GM12878 (cell line): ENCODE data around the gene TMPRSS13. TPM values are rescaled to one million over a fixed set of nuclear protein-coding genes. Genes with fewer than 3 reads are reported as not detected.
A peak's percentile ranks its signal among the peaks of the same experiment; 100 is the strongest.

ENCODE experiments used
- ATAC-seq: fragments of 200-7000 bp; cut with Tn5 transposase; 3 replicates; pipeline ENCODE4 v1.9.1; 2020; ENCODE audit warnings: mild to moderate bottlenecking, moderate library complexity
- BruUV-seq: library from RNA; stranded (reverse); fragments of 400-500 nt; replicated peaks from 2 replicates; lab custom pipeline; 2021; lab: Mats Ljungman, UMichigan
- CTCF ChIA-PET: fragments of 300-600 bp; sonication (Branson Sonifier 250); formaldehyde crosslinking; extraction: SDS; loops from one replicate; lab custom pipeline; 2021; ENCODE audit warnings: inconsistent platforms; lab: Yijun Ruan, JAX
- POLR2A ChIA-PET: fragments of 350-600 bp; formaldehyde crosslinking; extraction: SDS; loops from one replicate; lab custom pipeline; 2021; ENCODE audit warnings: inconsistent platforms; lab: Charles Lee
- RAD21 ChIA-PET: fragments of 300-600 bp; sonication (Branson Sonifier 250); formaldehyde crosslinking; loops from one replicate; lab custom pipeline; 2023; ENCODE audit warnings: antibody characterized with exemption; ENCODE audit not compliant: unreplicated experiment; lab: Charles Lee
- SMC1A ChIA-PET: fragments of 300-600 bp; sonication (Branson Sonifier 250); formaldehyde crosslinking; loops from one replicate; lab custom pipeline; 2023; ENCODE audit not compliant: unreplicated experiment, uncharacterized antibody; lab: Charles Lee
- DNase-seq: peaks from one replicate; pipeline ENCODE4 v3.0.0-alpha.2; 2011; ENCODE audit warnings: low read depth, low spot score
- FAIRE-seq: peaks from 3 replicates; lab custom pipeline; 2011; peaks lifted over from hg19 to GRCh38; lab: Jason Lieb, UNC
- H2AFZ ChIP-seq: 2 replicates; pipeline ENCODE4 v1.6.0; 2011; ENCODE audit warnings: low read depth, low read length, control low read depth; ENCODE audit not compliant: control insufficient read depth
- H3K27ac ChIP-seq: 2 replicates; pipeline ENCODE4 v1.5.1; 2011; ENCODE audit warnings: control low read depth; ENCODE audit not compliant: control insufficient read depth, insufficient read depth
- H3K27me3 ChIP-seq, 2 experiments: replicated peaks in 1 of 2; 2 replicates each; pipeline versions ENCODE4 v1.6.0 to v1.6.1; 2011; ENCODE audit warnings: low read length in 1 of 2; ENCODE audit not compliant: control insufficient read depth in 2 of 2, insufficient read depth in 2 of 2
- H3K36me3 ChIP-seq, 2 experiments: 2 replicates each; pipeline ENCODE4 v1.5.1; 2011; ENCODE audit warnings: low read length in 1 of 2; ENCODE audit not compliant: control insufficient read depth in 2 of 2, insufficient read depth in 2 of 2
- H3K4me1 ChIP-seq: 2 replicates; pipeline ENCODE4 v1.6.1; 2011; ENCODE audit warnings: mild to moderate bottlenecking, low read length, moderate library complexity, mixed read lengths; ENCODE audit not compliant: control insufficient read depth, insufficient read depth
- H3K4me2 ChIP-seq: 2 replicates; pipeline ENCODE4 v1.6.0; 2011; ENCODE audit warnings: control low read depth; ENCODE audit not compliant: control insufficient read depth, insufficient read depth
- H3K4me3 ChIP-seq: fragments of 200-600 bp; sonication (generic); 2 replicates; pipeline ENCODE4 v1.5.1; 2016
- H3K79me2 ChIP-seq: 2 replicates; pipeline ENCODE4 v1.6.0; 2011; ENCODE audit warnings: low read length; ENCODE audit not compliant: control insufficient read depth, insufficient read depth
- H3K9ac ChIP-seq: 2 replicates; pipeline ENCODE4 v1.8.0; 2011; ENCODE audit warnings: low read length, control low read depth, mixed read lengths; ENCODE audit not compliant: control insufficient read depth, insufficient read depth
- H3K9me3 ChIP-seq: replicated peaks from 3 replicates; pipeline ENCODE4 v1.5.1; 2011; ENCODE audit warnings: mild to moderate bottlenecking, low read length; ENCODE audit not compliant: control insufficient read depth, insufficient read depth
- H4K20me1 ChIP-seq: 2 replicates; pipeline ENCODE4 v1.6.0; 2011; ENCODE audit not compliant: control insufficient read depth, insufficient read depth
- ETV6 ChIP-seq, 2 experiments: fragments of 450-650 bp in 1 of 2; IDR thresholded peaks in 1 of 2; conservative IDR thresholded peaks in 1 of 2; 2 replicates each; pipeline ENCODE4 v1.6.1; 2014; ENCODE audit warnings: antibody characterized with exemption in 1 of 2, borderline replicate concordance in 1 of 2, low read depth in 1 of 2, mild to moderate bottlenecking in 1 of 2, moderate library complexity in 1 of 2
- SPI1 ChIP-seq: IDR thresholded peaks from 2 replicates; pipeline ENCODE4 v1.6.1; 2011; ENCODE audit warnings: low read depth, mild to moderate bottlenecking, low read length, moderate library complexity, borderline replicate concordance; ENCODE audit not compliant: insufficient read depth
- WGBS: methylation state at CpG from one replicate; pipeline ENCODE4 v1.1.6; 2016; ENCODE audit warnings: low lambda C conversion rate; ENCODE audit not compliant: insufficient replicate concordance, insufficient coverage; ENCODE audit errors: missing lambda C conversion rate; 5-methylcytosine and 5-hydroxymethylcytosine counted together
- in situ Hi-C: fragments of 300-500 bp; cut with MboI; formaldehyde crosslinking; loops from 9 replicates; pipeline ENCODE4 v1.14.3; 2018; ENCODE audit warnings: mixed read lengths
- intact Hi-C: fragments of 100-400 bp; cut with micrococcal nuclease; formaldehyde crosslinking; loops from one replicate; pipeline ENCODE4 v1.14.2; 2022; ENCODE audit not compliant: unreplicated experiment
- polyA plus RNA-seq, 11 experiments: library from polyadenylated mRNA; depleted of rRNA in 4 of 11; unstranded in 6 of 11; stranded (reverse) in 5 of 11; fragments of >200 nt; fragmentation: Nextera tagmentation in 4 of 11; fragmentation: Illumina TruSeq in 1 of 11; extraction: Ambion mirVana in 4 of 11; extraction: Trizol in 1 of 11; gene quantifications; 1 replicate in 1 of 11; 2 replicates in 10 of 11; pipeline versions ENCODE4 v1.2.1 to v1.2.3, GENCODE V29; 2011 to 2016; ENCODE audit warnings: inconsistent platforms in 2 of 11, missing spikeins in 2 of 11, low read depth in 1 of 11
- total RNA-seq, 4 experiments: library from RNA; depleted of rRNA in 3 of 4; stranded (reverse); fragments of >200 nt in 3 of 4; fragmentation: Illumina TruSeq in 1 of 4; extraction: Trizol in 1 of 4; gene quantifications; 2 replicates each; pipeline versions ENCODE4 v1.2.1 to v1.2.3, GENCODE V29; 2013 to 2021
- TF ChIP-seq, protein P1 (sequence below): fragments of 450-650 bp; formaldehyde crosslinking; IDR thresholded peaks from 2 replicates; pipeline ENCODE4 v1.5.0; 2022; ENCODE audit warnings: mild to moderate bottlenecking, missing genetic modification characterization

The TMPRSS13 gene
- total and polyA plus RNA-seq, 10 of the 15 experiments (the other 5 are each of a cell fraction or from before 2014, with no cell fraction given): 0.05 to 0.50 (median 0.26) TPM; not detected in 2

- Histone ChIP-seq H3K79me2 (no peaks in the 10 kb centered on the region), H3K4me3 (no peak overlapping the region), H2AFZ (peak overlapping the region; percentile 22; the same call in 1 of the 2 replicates), H3K27me3 (no peaks in the 10 kb centered on the region), H3K36me3 (no peaks in the 10 kb centered on the region), H4K20me1 (no peaks in the 10 kb centered on the region), H3K27ac (peak overlapping the region; percentile 4; the same call in 1 of the 2 replicates), H3K9ac (no peak overlapping the region), H3K4me1 (peaks cover 31% of the 10 kb centered on the region), H3K4me2 (peak overlapping the region; percentile 15; the same call in 1 of the 2 replicates), H3K9me3 (no peaks in the 10 kb centered on the region)
- BruUV-seq: no TSS peak
- ATAC-seq (peak; percentile 36), DNase-seq (no peak), FAIRE-seq (no peak)
- peak in 1 of 2 experiments; percentile 65; a peak in 1 of 4 replicates for TF ChIP-seq ETV6 (conservative IDR thresholded peaks at IDR 0.05 in 1 of 2, IDR thresholded peaks at IDR 0.05 in 1 of 2; ENCODE audit: borderline replicate concordance in 1 of 2, low read depth in 1 of 2)
- peak; percentile 56 for TF ChIP-seq SPI1
- TF ChIP-seq, protein P1, sequence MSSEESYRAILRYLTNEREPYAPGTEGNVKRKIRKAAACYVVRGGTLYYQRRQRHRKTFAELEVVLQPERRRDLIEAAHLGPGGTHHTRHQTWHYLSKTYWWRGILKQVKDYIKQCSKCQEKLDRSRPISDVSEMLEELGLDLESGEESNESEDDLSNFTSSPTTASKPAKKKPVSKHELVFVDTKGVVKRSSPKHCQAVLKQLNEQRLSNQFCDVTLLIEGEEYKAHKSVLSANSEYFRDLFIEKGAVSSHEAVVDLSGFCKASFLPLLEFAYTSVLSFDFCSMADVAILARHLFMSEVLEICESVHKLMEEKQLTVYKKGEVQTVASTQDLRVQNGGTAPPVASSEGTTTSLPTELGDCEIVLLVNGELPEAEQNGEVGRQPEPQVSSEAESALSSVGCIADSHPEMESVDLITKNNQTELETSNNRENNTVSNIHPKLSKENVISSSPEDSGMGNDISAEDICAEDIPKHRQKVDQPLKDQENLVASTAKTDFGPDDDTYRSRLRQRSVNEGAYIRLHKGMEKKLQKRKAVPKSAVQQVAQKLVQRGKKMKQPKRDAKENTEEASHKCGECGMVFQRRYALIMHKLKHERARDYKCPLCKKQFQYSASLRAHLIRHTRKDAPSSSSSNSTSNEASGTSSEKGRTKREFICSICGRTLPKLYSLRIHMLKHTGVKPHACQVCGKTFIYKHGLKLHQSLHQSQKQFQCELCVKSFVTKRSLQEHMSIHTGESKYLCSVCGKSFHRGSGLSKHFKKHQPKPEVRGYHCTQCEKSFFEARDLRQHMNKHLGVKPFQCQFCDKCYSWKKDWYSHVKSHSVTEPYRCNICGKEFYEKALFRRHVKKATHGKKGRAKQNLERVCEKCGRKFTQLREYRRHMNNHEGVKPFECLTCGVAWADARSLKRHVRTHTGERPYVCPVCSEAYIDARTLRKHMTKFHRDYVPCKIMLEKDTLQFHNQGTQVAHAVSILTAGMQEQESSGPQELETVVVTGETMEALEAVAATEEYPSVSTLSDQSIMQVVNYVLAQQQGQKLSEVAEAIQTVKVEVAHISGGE (CRISPR knock-in tag): no peak
- WGBS: 58% methylated on average over 9 of the region's 9 CpGs
- ChIA-PET RAD21 (interaction anchor here (1.0 to 8.9 kb wide), 3 partner anchors 11 to 23 kb away, joined by 3 to 91 read pairs (median 7); no protein-coding TSS in a partner anchor), CTCF (interaction anchor here (0.6 to 5.7 kb wide), 12 partner anchors 9 to 123 kb away, joined by 3 to 59 read pairs (median 4); no protein-coding TSS in a partner anchor), SMC1A (interaction anchor here (0.6 to 10.7 kb wide), 11 partner anchors 10 to 268 kb away, joined by 3 to 160 read pairs (median 5); no protein-coding TSS in a partner anchor), POLR2A (interaction anchor here (0.9 to 1.1 kb wide), 2 partner anchors 9 to 14 kb away, joined by 3 to 4 read pairs; no protein-coding TSS in a partner anchor)
- in situ Hi-C loops: no loop called here
- intact Hi-C loops: no loop called here
Measured at GRCh38 chr11:117930668-117931330, 1.6 kb upstream of the TMPRSS13 start.
